Endothelial cell of umbilical vein (primary cell): Measurements from ENCODE around the gene KRTAP3-2. TPM values are rescaled to one million over a fixed set of nuclear protein-coding genes. Genes with fewer than 3 reads are reported as not detected.

Experiments used
- BruUV-seq: library from RNA; stranded (reverse); fragments of 400-500 nt; replicated peaks from 2 replicates; lab custom pipeline; 2021; lab: Mats Ljungman, UMichigan
- CTCF ChIA-PET: fragments of 300-600, 350-600 bp; sonication (Branson Sonifier 250); formaldehyde crosslinking; loops from one replicate; lab custom pipeline; 2021; ENCODE audit warnings: antibody characterized with exemption, inconsistent platforms; lab: Charles Lee
- POLR2A ChIA-PET: fragments of 300-600, 350-600 bp; sonication (Branson Sonifier 250); formaldehyde crosslinking; loops from one replicate; lab custom pipeline; 2021; ENCODE audit warnings: antibody characterized with exemption, inconsistent platforms; lab: Charles Lee
- DNase-seq: peaks from one replicate; pipeline ENCODE4 v3.0.0-alpha.2; 2011; ENCODE audit warnings: low read depth, low spot score
- FAIRE-seq: peaks from 2 replicates; lab custom pipeline; 2011; peaks lifted over from hg19 to GRCh38; lab: Jason Lieb, UNC
- H2AFZ ChIP-seq: 2 replicates; pipeline ENCODE4 v1.6.0; 2012; ENCODE audit warnings: low read depth, low read length, control low read depth, inconsistent platforms
- H3K27ac ChIP-seq: 2 replicates; pipeline ENCODE4 v1.5.1; 2011; ENCODE audit warnings: low read depth, mild to moderate bottlenecking, control low read depth, low read length, moderate library complexity; ENCODE audit not compliant: insufficient read depth
- H3K27me3 ChIP-seq, 2 experiments: 2 replicates each; pipeline versions ENCODE4 v1.6.0 to v1.6.1; 2011; ENCODE audit warnings: low read length in 2 of 2, mixed read lengths in 1 of 2; ENCODE audit not compliant: control insufficient read depth in 2 of 2, insufficient read depth in 2 of 2
- H3K36me3 ChIP-seq, 2 experiments: 2 replicates in 1 of 2; 3 replicates in 1 of 2; pipeline ENCODE4 v1.5.1; 2011; ENCODE audit warnings: low read length in 2 of 2, mild to moderate bottlenecking in 1 of 2, moderate library complexity in 1 of 2; ENCODE audit not compliant: control insufficient read depth in 2 of 2, insufficient read depth in 2 of 2; ENCODE audit errors: extremely low read depth in 1 of 2
- H3K4me1 ChIP-seq: 3 replicates; pipeline ENCODE4 v1.5.1; 2011; ENCODE audit warnings: mild to moderate bottlenecking, low read length; ENCODE audit not compliant: control insufficient read depth, insufficient read depth; ENCODE audit errors: extremely low read depth
- H3K4me2 ChIP-seq: 2 replicates; pipeline ENCODE4 v1.6.1; 2011; ENCODE audit warnings: low read length, control low read depth, mixed read lengths; ENCODE audit not compliant: insufficient read depth
- H3K4me3 ChIP-seq, 3 experiments: fragments of 200-600 bp in 1 of 3; sonication (generic), shearing (Covaris generic) in 1 of 3; replicated peaks in 1 of 3; 2 replicates each; pipeline ENCODE4 v1.5.1; 2011 to 2016; ENCODE audit warnings: control low read depth in 3 of 3, low read length in 3 of 3, mild to moderate bottlenecking in 2 of 3, inconsistent platforms in 1 of 3, low read depth in 1 of 3, moderate library complexity in 1 of 3; ENCODE audit not compliant: insufficient read depth in 1 of 3
- H3K79me2 ChIP-seq: 2 replicates; pipeline ENCODE4 v1.6.0; 2012; ENCODE audit warnings: low read length, inconsistent platforms; ENCODE audit not compliant: control insufficient read depth, insufficient read depth
- H3K9ac ChIP-seq: replicated peaks from 2 replicates; pipeline ENCODE3; 2011; ENCODE audit warnings: low read length, control low read depth; ENCODE audit not compliant: insufficient read depth; ENCODE audit errors: extremely low read depth
- H3K9me1 ChIP-seq: replicated peaks from 3 replicates; pipeline ENCODE4 v1.6.0; 2011; ENCODE audit warnings: mild to moderate bottlenecking, low read length; ENCODE audit not compliant: control insufficient read depth, insufficient read depth; ENCODE audit errors: extremely low read depth
- H3K9me3 ChIP-seq: replicated peaks from 2 replicates; pipeline ENCODE4 v1.5.1; 2012; ENCODE audit warnings: low read length, inconsistent platforms; ENCODE audit not compliant: control insufficient read depth, insufficient read depth
- H4K20me1 ChIP-seq: replicated peaks from 2 replicates; pipeline ENCODE3; 2011; ENCODE audit warnings: mild to moderate bottlenecking, low read length; ENCODE audit not compliant: control insufficient read depth, insufficient read depth; ENCODE audit errors: extremely low read depth
- EZH2 ChIP-seq: IDR thresholded peaks from 2 replicates; pipeline ENCODE4 v1.6.1; 2012; ENCODE audit warnings: borderline replicate concordance, low read depth, mild to moderate bottlenecking, moderate library complexity, low read length, inconsistent platforms; ENCODE audit not compliant: severe bottlenecking
- FOS ChIP-seq: IDR thresholded peaks from 2 replicates; pipeline ENCODE4 v1.6.1; 2011; ENCODE audit warnings: mild to moderate bottlenecking, low read length, moderate library complexity, borderline replicate concordance; ENCODE audit not compliant: insufficient read depth
- GATA2 ChIP-seq: IDR thresholded peaks from 2 replicates; pipeline ENCODE4 v1.7.0; 2011; ENCODE audit warnings: low read depth, mild to moderate bottlenecking, moderate library complexity, mixed read lengths, low read length; ENCODE audit not compliant: insufficient read length, insufficient read depth
- MYC ChIP-seq: IDR thresholded peaks from one replicate; pipeline ENCODE4 v1.6.1; 2011; ENCODE audit warnings: mild to moderate bottlenecking, low read depth, low read length
- POLR2A ChIP-seq: IDR thresholded peaks from 2 replicates; pipeline ENCODE4 v1.6.1; 2012; ENCODE audit warnings: low read depth, mild to moderate bottlenecking, control low read depth, low read length
- POLR2AphosphoS5 ChIP-seq: IDR thresholded peaks from 2 replicates; pipeline ENCODE4 v1.6.1; 2012; ENCODE audit warnings: low read depth, mild to moderate bottlenecking, control low read depth, low read length, moderate library complexity; ENCODE audit not compliant: insufficient read depth
- dilution Hi-C: fragments of 300-500 bp; cut with MboI; formaldehyde crosslinking; loops from one replicate; pipeline ENCODE4 v1.15.0; 2019; ENCODE audit warnings: low sequenced_read_pairs; ENCODE audit not compliant: extremely low pct_ligation_motif_present
- intact Hi-C: fragments of 100-400 bp; cut with micrococcal nuclease; formaldehyde crosslinking; loops from one replicate; pipeline ENCODE4 v1.10.0; 2022
- polyA plus RNA-seq, 4 experiments: library from polyadenylated mRNA; depleted of rRNA in 3 of 4; stranded (reverse) in 3 of 4; unstranded in 1 of 4; fragments of >200 nt; gene quantifications; 2 replicates each; pipeline versions ENCODE4 v1.2.1 to v1.2.3, GENCODE V29; 2011 to 2012; ENCODE audit warnings: missing spikeins in 1 of 4
- total RNA-seq: library from RNA; stranded (reverse); gene quantifications from 2 replicates; pipeline ENCODE4 v1.2.3, GENCODE V29; 2021
- TF ChIP-seq, protein P1 (sequence below): IDR thresholded peaks from 2 replicates; pipeline ENCODE4 v1.6.1; 2011; ENCODE audit not compliant: insufficient read depth, insufficient read length
- TF ChIP-seq, protein P2 (sequence below), 2 donors: IDR thresholded peaks; 1 replicate in 1 of 2; 2 replicates in 1 of 2; pipeline ENCODE4 v1.5.1; 2011; ENCODE audit warnings: low read length in 2 of 2, mild to moderate bottlenecking in 2 of 2, moderate library complexity in 2 of 2, control low read depth in 1 of 2, inconsistent platforms in 1 of 2, low read depth in 1 of 2; ENCODE audit not compliant: insufficient read depth in 1 of 2; ENCODE audit errors: extremely low read depth in 1 of 2

KRTAP3-2 gene
- total and polyA plus RNA-seq, 2 donors (not counting 3 experiments of a cell fraction or from before 2014, with no cell fraction given): not detected

DNA sequence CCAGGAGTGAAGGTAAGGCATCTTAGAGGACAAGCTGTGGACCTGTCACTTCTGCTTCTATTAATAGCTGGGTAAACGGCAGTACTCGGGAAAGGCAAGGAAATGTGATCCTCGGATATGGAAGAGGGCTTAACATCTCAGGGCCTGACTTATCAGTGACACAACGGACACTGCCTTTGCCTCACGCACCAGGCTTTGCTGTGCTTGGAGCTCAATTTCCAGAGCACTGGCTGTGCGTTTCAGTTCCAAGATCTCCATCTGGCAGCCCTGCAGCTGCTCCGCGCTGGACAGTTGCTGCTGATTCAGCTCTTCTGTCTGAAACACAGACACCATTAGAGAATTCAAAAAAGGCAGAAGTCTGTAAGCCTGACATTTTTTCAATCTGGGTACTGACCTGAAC, 19.1 kb downstream of the KRTAP3-2 start:
- Histone ChIP-seq H3K9ac (no peak overlapping the region), H3K79me2 (no peaks in the 10 kb centered on the region), H3K4me1 (no peaks in the 10 kb centered on the region), H2AFZ (no peak overlapping the region), H4K20me1 (no peaks in the 10 kb centered on the region), H3K9me1 (no peaks in the 10 kb centered on the region), H3K9me3 (no peaks in the 10 kb centered on the region), H3K27ac (no peak overlapping the region), H3K36me3 (no peaks in the 10 kb centered on the region), H3K4me3 (no peak overlapping the region), H3K4me2 (no peak overlapping the region), H3K27me3 (peaks cover 0 to 8% of the 10 kb centered on the region in 2 experiments)
- POLR2A ChIA-PET: no interaction called here
- TF ChIP-seq MYC (no peak), POLR2A (no peak), EZH2 (no peak), GATA2 (no peak), POLR2AphosphoS5 (no peak), FOS (no peak)
- TF ChIP-seq, protein P1, sequence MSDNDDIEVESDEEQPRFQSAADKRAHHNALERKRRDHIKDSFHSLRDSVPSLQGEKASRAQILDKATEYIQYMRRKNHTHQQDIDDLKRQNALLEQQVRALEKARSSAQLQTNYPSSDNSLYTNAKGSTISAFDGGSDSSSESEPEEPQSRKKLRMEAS: no peak
- TF ChIP-seq, protein P2, sequence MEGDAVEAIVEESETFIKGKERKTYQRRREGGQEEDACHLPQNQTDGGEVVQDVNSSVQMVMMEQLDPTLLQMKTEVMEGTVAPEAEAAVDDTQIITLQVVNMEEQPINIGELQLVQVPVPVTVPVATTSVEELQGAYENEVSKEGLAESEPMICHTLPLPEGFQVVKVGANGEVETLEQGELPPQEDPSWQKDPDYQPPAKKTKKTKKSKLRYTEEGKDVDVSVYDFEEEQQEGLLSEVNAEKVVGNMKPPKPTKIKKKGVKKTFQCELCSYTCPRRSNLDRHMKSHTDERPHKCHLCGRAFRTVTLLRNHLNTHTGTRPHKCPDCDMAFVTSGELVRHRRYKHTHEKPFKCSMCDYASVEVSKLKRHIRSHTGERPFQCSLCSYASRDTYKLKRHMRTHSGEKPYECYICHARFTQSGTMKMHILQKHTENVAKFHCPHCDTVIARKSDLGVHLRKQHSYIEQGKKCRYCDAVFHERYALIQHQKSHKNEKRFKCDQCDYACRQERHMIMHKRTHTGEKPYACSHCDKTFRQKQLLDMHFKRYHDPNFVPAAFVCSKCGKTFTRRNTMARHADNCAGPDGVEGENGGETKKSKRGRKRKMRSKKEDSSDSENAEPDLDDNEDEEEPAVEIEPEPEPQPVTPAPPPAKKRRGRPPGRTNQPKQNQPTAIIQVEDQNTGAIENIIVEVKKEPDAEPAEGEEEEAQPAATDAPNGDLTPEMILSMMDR (IDR thresholded peaks at IDR 0.05; ENCODE audit: extremely low read depth in 1 of 2, insufficient read depth in 1 of 2, low read depth in 1 of 2, low read length in 2 of 2): no peak
- CTCF ChIA-PET: interaction anchor here (1.0 to 1.2 kb wide), 2 partner anchors 8 to 568 kb away, joined by 3 read pairs; no protein-coding TSS in a partner anchor
- dilution Hi-C loops (no loop called here), intact Hi-C loops (no loop called here)
- no peak for FAIRE-seq
- BruUV-seq: no TSS peak
- no peak for DNase-seq
